BE2C (cell line): Measurements from ENCODE around the gene DHX57. TPM values are rescaled to one million over a fixed set of nuclear protein-coding genes. Genes with fewer than 3 reads are reported as not detected.

Source experiments
- DNase-seq: peaks from one replicate; pipeline ENCODE4 v3.0.0-alpha.2; 2020
- H3K27me3 ChIP-seq: fragments of 250-450 bp; sonication (Bioruptor Pico); 2 replicates; pipeline ENCODE4 v1.5.1; 2020; ENCODE audit warnings: mild to moderate bottlenecking
- H3K36me3 ChIP-seq: fragments of 250-450 bp; sonication (Bioruptor Pico); 2 replicates; pipeline ENCODE4 v1.5.1; 2020; ENCODE audit warnings: mild to moderate bottlenecking
- H3K4me1 ChIP-seq: fragments of 250-450 bp; sonication (Bioruptor Pico); 2 replicates; pipeline ENCODE4 v1.5.1; 2020
- H3K4me3 ChIP-seq: 2 replicates; pipeline ENCODE4 v1.5.1; 2011; ENCODE audit warnings: low read depth, low read length
- H3K9me3 ChIP-seq: fragments of 250-450 bp; sonication (Bioruptor Pico); 2 replicates; pipeline ENCODE4 v1.5.1; 2020
- polyA plus RNA-seq: library from polyadenylated mRNA; unstranded; fragments of >200 nt; gene quantifications from one replicate; pipeline ENCODE4 v1.2.1, GENCODE V29; 2012; ENCODE audit warnings: low read depth, missing spikeins; ENCODE audit not compliant: insufficient read length, insufficient read depth
- TF ChIP-seq, protein P1 (sequence below): IDR thresholded peaks from 2 replicates; pipeline ENCODE4 v1.5.1; 2012; ENCODE audit warnings: mild to moderate bottlenecking, low read depth, low read length

Gene DHX57, protein sequence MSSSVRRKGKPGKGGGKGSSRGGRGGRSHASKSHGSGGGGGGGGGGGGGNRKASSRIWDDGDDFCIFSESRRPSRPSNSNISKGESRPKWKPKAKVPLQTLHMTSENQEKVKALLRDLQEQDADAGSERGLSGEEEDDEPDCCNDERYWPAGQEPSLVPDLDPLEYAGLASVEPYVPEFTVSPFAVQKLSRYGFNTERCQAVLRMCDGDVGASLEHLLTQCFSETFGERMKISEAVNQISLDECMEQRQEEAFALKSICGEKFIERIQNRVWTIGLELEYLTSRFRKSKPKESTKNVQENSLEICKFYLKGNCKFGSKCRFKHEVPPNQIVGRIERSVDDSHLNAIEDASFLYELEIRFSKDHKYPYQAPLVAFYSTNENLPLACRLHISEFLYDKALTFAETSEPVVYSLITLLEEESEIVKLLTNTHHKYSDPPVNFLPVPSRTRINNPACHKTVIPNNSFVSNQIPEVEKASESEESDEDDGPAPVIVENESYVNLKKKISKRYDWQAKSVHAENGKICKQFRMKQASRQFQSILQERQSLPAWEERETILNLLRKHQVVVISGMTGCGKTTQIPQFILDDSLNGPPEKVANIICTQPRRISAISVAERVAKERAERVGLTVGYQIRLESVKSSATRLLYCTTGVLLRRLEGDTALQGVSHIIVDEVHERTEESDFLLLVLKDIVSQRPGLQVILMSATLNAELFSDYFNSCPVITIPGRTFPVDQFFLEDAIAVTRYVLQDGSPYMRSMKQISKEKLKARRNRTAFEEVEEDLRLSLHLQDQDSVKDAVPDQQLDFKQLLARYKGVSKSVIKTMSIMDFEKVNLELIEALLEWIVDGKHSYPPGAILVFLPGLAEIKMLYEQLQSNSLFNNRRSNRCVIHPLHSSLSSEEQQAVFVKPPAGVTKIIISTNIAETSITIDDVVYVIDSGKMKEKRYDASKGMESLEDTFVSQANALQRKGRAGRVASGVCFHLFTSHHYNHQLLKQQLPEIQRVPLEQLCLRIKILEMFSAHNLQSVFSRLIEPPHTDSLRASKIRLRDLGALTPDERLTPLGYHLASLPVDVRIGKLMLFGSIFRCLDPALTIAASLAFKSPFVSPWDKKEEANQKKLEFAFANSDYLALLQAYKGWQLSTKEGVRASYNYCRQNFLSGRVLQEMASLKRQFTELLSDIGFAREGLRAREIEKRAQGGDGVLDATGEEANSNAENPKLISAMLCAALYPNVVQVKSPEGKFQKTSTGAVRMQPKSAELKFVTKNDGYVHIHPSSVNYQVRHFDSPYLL (N-terminal part only)
- 21.1 TPM for polyA plus RNA-seq

DNA sequence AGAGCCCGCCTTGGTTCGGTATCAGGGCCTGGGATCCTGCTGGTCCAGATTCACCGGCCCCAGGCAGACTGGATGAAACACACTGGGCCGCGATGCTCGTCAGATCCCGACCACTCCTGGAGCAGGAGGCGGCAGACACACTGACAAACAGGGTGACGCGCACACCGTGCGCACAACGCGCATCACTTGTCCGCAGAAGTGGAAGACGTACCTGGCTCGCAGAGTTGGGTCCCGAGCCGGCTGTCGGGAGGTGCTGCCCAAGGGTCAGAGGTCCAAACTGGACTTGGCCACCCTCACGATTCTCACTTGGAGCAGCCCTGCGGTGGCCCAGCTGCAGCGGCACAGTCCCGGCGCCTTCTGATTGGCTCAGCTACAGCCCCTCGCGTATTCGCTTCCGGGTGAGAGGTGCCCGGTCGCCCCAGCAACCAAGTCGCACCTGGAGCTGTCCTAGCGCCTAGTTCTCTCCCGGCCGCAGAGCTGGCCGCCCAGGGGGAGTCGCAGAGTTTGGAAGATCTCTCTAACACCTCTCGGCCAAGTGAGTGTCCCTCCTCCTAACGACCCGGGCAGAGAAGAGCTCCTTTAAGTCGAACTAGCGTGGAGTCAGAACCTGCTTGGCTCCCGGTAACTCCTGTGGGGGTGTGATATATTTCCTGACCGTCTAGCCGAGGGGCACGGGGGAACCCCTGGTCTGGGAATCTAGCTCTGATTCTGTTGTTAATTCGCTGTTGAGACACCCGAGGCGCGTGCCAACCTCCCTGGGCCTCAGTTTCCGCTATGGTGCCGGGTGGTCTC lies at the start of gene DHX57, which contains the start of gene MORN2:
Gene DHX57, minus strand, starts transcription at position 359 of the 792 bp plus-strand sequence. CDS start 7,529 bp downstream, outside the sequence.
Gene MORN2, plus strand, starts transcription at position 401 of the 792 bp plus-strand sequence.
- H3K4me1 ChIP-seq = peaks cover 3% of the 10 kb centered on the region; the same call in 1 of the 2 replicates
- H3K4me3 ChIP-seq = peak within 1 kb of the TSS; percentile 99
- no peaks in the 10 kb centered on the region for H3K36me3 ChIP-seq
- no peaks in the 10 kb centered on the region for H3K27me3 ChIP-seq
- TF ChIP-seq, protein P1, sequence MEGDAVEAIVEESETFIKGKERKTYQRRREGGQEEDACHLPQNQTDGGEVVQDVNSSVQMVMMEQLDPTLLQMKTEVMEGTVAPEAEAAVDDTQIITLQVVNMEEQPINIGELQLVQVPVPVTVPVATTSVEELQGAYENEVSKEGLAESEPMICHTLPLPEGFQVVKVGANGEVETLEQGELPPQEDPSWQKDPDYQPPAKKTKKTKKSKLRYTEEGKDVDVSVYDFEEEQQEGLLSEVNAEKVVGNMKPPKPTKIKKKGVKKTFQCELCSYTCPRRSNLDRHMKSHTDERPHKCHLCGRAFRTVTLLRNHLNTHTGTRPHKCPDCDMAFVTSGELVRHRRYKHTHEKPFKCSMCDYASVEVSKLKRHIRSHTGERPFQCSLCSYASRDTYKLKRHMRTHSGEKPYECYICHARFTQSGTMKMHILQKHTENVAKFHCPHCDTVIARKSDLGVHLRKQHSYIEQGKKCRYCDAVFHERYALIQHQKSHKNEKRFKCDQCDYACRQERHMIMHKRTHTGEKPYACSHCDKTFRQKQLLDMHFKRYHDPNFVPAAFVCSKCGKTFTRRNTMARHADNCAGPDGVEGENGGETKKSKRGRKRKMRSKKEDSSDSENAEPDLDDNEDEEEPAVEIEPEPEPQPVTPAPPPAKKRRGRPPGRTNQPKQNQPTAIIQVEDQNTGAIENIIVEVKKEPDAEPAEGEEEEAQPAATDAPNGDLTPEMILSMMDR = no peak
- DNase-seq = peak; percentile 91
- no peaks in the 10 kb centered on the region for H3K9me3 ChIP-seq

DNA sequence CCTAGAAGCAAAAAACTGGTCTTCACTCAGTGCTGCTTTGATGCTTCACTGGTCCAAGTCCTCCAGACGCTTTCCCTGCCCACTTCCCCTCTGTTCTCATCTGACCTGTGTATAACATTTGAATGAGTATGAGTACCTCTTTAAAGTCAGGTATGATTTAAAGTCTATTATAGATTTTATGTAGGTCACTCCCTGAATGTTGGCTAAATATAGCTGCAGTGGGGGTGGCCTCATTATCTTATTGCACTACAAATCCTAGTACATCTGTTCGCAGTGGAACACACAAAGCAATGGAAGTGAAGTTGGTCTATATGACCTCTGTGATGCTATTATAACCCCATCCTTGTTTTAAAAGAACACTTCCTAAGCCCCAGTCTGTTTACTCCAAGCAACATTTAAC lies 47.2 kb upstream of the DHX57 start:
- H3K4me1 ChIP-seq = no peaks in the 10 kb centered on the region
- no peak for DNase-seq
- H3K9me3 ChIP-seq = no peaks in the 10 kb centered on the region
- TF ChIP-seq, protein P1 = no peak
- H3K36me3 ChIP-seq = no peaks in the 10 kb centered on the region
- no peaks in the 10 kb centered on the region for H3K27me3 ChIP-seq
- H3K4me3 ChIP-seq = no peak overlapping the region

DNA sequence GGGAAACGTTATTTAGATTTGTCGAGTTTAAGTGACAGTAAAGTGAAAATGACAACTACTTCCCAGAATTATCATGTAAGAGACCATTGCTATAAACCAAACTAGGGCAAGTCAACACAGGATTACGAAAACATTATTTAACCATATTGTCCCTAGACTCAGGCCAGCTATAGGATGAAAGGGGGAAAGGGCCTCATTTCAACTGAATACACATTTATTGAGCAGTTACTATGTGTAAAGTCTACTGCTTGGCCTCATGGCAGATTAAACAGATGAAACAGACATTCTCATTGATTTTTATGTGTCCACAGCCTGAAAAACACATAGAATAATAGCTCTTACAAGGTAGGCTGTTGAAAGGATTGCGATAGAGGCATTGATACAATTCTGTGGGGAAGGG lies 46.7 kb upstream of the DHX57 start:
- no peak for DNase-seq
- H3K9me3 ChIP-seq = no peaks in the 10 kb centered on the region
- no peaks in the 10 kb centered on the region for H3K4me1 ChIP-seq
- H3K36me3 ChIP-seq = no peaks in the 10 kb centered on the region
- TF ChIP-seq, protein P1 = no peak
- no peak overlapping the region for H3K4me3 ChIP-seq
- no peaks in the 10 kb centered on the region for H3K27me3 ChIP-seq

DNA sequence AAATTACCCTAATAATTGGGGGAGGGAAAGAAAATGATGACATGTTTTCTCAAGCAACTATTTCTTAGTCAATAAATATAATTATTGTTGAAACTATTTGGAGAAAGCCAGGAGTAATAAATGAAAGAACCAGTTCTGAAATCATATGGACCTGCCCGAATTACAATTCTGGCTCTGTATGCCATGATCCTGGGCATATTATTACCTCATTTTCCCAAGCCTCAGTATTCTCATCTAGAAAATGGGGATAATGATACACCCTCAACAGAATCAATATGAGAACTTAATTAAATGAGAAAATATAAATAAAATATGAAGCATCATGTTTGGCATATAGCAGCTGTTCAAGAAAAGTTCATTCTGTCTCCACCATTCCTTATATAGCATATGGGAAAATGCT lies 36.9 kb upstream of the DHX57 start:
- no peaks in the 10 kb centered on the region for H3K27me3 ChIP-seq
- H3K4me3 ChIP-seq = no peak overlapping the region
- H3K4me1 ChIP-seq = no peaks in the 10 kb centered on the region
- no peaks in the 10 kb centered on the region for H3K9me3 ChIP-seq
- TF ChIP-seq, protein P1 = no peak
- no peaks in the 10 kb centered on the region for H3K36me3 ChIP-seq
- DNase-seq = no peak

DNA sequence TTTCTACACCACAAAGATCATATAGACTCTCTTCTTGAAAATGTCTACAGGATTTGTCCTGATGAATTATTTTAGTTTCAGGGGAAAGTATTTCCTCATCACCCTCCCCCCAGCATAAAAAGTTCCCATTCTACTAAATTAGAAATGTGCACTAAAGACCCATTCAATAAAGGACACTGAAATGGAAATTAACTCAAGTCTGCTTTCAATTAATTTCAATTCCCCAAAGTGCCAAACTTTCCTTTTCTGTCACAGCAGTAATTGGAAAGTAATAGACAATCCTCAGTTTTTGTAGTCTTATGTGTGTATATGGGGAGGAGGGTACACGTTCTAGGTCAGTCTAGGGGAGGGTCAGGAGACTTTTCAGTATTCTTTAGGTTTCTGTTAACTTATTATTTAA lies 35.5 kb upstream of the DHX57 start:
- no peaks in the 10 kb centered on the region for H3K27me3 ChIP-seq
- H3K9me3 ChIP-seq = no peaks in the 10 kb centered on the region
- TF ChIP-seq, protein P1 = no peak
- no peak overlapping the region for H3K4me3 ChIP-seq
- no peaks in the 10 kb centered on the region for H3K4me1 ChIP-seq
- H3K36me3 ChIP-seq = no peaks in the 10 kb centered on the region
- no peak for DNase-seq
